ENCODE data around the gene MGLL.

Gene MGLL

GRCh38 chr3:127753338-127753737, 69.0 kb downstream of the MGLL start:
- no peak for DNase-seq

GRCh38 chr3:127751782-127752181, 70.5 kb downstream of the MGLL start:
- DNase-seq = no peak

GRCh38 chr3:127751163-127751621, 71.1 kb downstream of the MGLL start:
- no peak for DNase-seq

GRCh38 chr3:127750226-127751031, 71.9 kb downstream of the MGLL start:
- no peak for DNase-seq

GRCh38 chr3:127749787-127750225, 72.5 kb downstream of the MGLL start:
- DNase-seq = no peak

GRCh38 chr3:127749361-127749760, 73.0 kb downstream of the MGLL start:
- no peak for DNase-seq

GRCh38 chr3:127748754-127749327, 73.5 kb downstream of the MGLL start:
- no peak for DNase-seq

GRCh38 chr3:127747751-127748521, 74.4 kb downstream of the MGLL start:
- no peak for DNase-seq

GRCh38 chr3:127747066-127747465, 75.2 kb downstream of the MGLL start:
- no peak for DNase-seq

- DNase-seq = no peak
Observed at GRCh38 chr3:127746400-127747057, 75.8 kb downstream of the MGLL start.

- DNase-seq = no peak
Observed at GRCh38 chr3:127745656-127746399, 76.5 kb downstream of the MGLL start.

GRCh38 chr3:127744875-127745274, 77.4 kb downstream of the MGLL start:
- no peak for DNase-seq

GRCh38 chr3:127744253-127744815, 78.0 kb downstream of the MGLL start:
- no peak for DNase-seq

- no peak for DNase-seq
Observed at GRCh38 chr3:127743351-127744252, 78.7 kb downstream of the MGLL start.

GRCh38 chr3:127742580-127742979, 79.7 kb downstream of the MGLL start:
- no peak for DNase-seq

GRCh38 chr3:127741690-127742089, 80.6 kb downstream of the MGLL start:
- DNase-seq = no peak

GRCh38 chr3:127741246-127741645, 81.1 kb downstream of the MGLL start:
- no peak for DNase-seq

- DNase-seq = no peak
Observed at GRCh38 chr3:127740136-127740915, 82.0 kb downstream of the MGLL start.

- DNase-seq = no peak
Observed at GRCh38 chr3:127739347-127740135, 82.8 kb downstream of the MGLL start.

Measured in activated naive CD4-positive, alpha-beta T cell treated with Interleukin-2 at 50 U/mL for 16 hours (primary cell).